ENCODE measurements around the gene IFRD2. TPM values are rescaled to one million over a fixed set of nuclear protein-coding genes. Genes with fewer than 3 reads are reported as not detected.
"Not testable (repeated sequence)": the region's sequence is repeated elsewhere in the genome, so short reads cannot be mapped to it uniquely, and the experiment has no call there.

The IFRD2 gene
- total RNA-seq, 2 donors from 2014 or later = 84.2 to 225 TPM

GRCh38 chr3:50275141-50275995 lies 16.9 kb downstream of the IFRD2 start:
- H3K4me1 Mint-ChIP-seq (ENCODE audit: low read depth in 2 of 2) = peaks cover 20 to 22% of the 10 kb centered on the region in 2 donors
- H3K9me3 Mint-ChIP-seq = no peaks in the 10 kb centered on the region
- ATAC-seq (no peak), DNase-seq (ENCODE audit: low spot score) (no peak)
- H3K4me3 Mint-ChIP-seq = peak overlapping the region; percentile 21
- H3K27ac Mint-ChIP-seq = no peak overlapping the region
- no peaks in the 10 kb centered on the region for H3K36me3 Mint-ChIP-seq
- H3K27me3 Mint-ChIP-seq = peaks cover 21 to 24% of the 10 kb centered on the region in 2 donors

- no peaks in the 10 kb centered on the region for H3K9me3 Mint-ChIP-seq
- no peaks in the 10 kb centered on the region for H3K36me3 Mint-ChIP-seq
- no peak for ATAC-seq
- peak overlapping the region; percentile 43 for H3K4me3 Mint-ChIP-seq
- H3K4me1 Mint-ChIP-seq (ENCODE audit: low read depth in 2 of 2) = peaks cover 20 to 22% of the 10 kb centered on the region in 2 donors
- peaks cover 21 to 24% of the 10 kb centered on the region in 2 donors for H3K27me3 Mint-ChIP-seq
- H3K27ac Mint-ChIP-seq = peak overlapping the region; percentile 14 to 76
- peak; percentile 79 for DNase-seq (ENCODE audit: low spot score)
Measured at GRCh38 chr3:50274371-50275104, 17.7 kb downstream of the IFRD2 start.

DNA sequence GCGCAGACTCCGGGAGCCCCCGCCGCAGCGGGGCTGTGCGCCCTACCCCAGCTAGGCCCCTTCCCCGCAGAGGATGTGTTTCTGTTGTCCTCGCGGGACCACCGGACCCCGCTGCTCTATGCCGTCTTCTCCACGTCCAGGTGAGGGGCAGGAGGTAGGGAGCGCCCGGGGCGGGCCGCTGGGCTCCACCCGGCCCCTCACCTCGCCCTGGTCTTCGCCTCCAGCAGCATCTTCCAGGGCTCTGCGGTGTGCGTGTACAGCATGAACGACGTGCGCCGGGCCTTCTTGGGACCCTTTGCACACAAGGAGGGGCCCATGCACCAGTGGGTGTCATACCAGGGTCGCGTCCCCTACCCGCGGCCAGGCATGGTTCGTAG lies 18.6 kb downstream of the IFRD2 start:
- peaks cover 20 to 22% of the 10 kb centered on the region in 2 donors for H3K4me1 Mint-ChIP-seq (ENCODE audit: low read depth in 2 of 2)
- no peak overlapping the region for H3K27ac Mint-ChIP-seq
- no peaks in the 10 kb centered on the region for H3K36me3 Mint-ChIP-seq
- DNase-seq (ENCODE audit: low spot score) = no peak
- H3K4me3 Mint-ChIP-seq = peak overlapping the region; percentile 43
- ATAC-seq = no peak
- H3K27me3 Mint-ChIP-seq = peaks cover 21 to 24% of the 10 kb centered on the region in 2 donors
- H3K9me3 Mint-ChIP-seq = no peaks in the 10 kb centered on the region

- Mint-ChIP-seq H3K4me1 (ENCODE audit: low read depth in 2 of 2) (peaks cover 20 to 22% of the 10 kb centered on the region in 2 donors), H3K36me3 (no peaks in the 10 kb centered on the region), H3K4me3 (peak overlapping the region; percentile 82), H3K27me3 (peaks cover 21 to 24% of the 10 kb centered on the region in 2 donors), H3K9me3 (no peaks in the 10 kb centered on the region), H3K27ac (no peak overlapping the region)
- peak; percentile 90 for DNase-seq (ENCODE audit: low spot score)
- peak; percentile 90 to 92 for ATAC-seq
Measured at GRCh38 chr3:50272911-50273688, 19.1 kb downstream of the IFRD2 start.

DNA sequence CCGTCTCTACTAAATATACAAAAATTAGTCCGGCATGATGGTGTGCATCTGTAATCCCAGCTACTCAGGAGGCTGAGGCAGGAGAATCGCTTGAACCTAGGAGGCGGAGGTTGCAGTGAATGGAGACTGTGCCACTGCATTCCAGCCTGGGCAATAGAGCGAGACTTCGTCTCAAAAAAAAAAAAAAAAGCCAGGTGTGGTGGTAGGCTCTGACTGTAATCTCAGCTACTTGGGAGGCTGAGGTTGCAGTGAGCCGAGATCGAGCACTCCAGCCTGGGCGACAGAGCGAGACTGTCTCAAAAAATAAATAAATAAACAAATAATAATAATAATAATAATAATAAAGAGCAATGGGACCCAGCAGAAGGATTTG lies 19.7 kb downstream of the IFRD2 start:
- H3K27ac Mint-ChIP-seq; H3K9me3 Mint-ChIP-seq; H3K4me3 Mint-ChIP-seq; DNase-seq (ENCODE audit: low spot score); ATAC-seq; H3K36me3 Mint-ChIP-seq: not testable (repeated sequence)
- Mint-ChIP-seq H3K4me1 (ENCODE audit: low read depth in 2 of 2) (peaks cover 20 to 22% of the 10 kb centered on the region in 2 donors), H3K27me3 (peaks cover 19 to 24% of the 10 kb centered on the region in 2 donors)

- ATAC-seq = no peak
- Mint-ChIP-seq H3K36me3 (no peaks in the 10 kb centered on the region), H3K27ac (peak overlapping the region in 1 of 2 donors; percentile 77), H3K4me3 (no peak overlapping the region), H3K27me3 (peaks cover 19 to 24% of the 10 kb centered on the region in 2 donors), H3K4me1 (ENCODE audit: low read depth in 2 of 2) (peaks cover 20 to 22% of the 10 kb centered on the region in 2 donors), H3K9me3 (no peaks in the 10 kb centered on the region)
- DNase-seq (ENCODE audit: low spot score) = no peak
Measured at GRCh38 chr3:50271314-50271936, 20.8 kb downstream of the IFRD2 start.

DNA sequence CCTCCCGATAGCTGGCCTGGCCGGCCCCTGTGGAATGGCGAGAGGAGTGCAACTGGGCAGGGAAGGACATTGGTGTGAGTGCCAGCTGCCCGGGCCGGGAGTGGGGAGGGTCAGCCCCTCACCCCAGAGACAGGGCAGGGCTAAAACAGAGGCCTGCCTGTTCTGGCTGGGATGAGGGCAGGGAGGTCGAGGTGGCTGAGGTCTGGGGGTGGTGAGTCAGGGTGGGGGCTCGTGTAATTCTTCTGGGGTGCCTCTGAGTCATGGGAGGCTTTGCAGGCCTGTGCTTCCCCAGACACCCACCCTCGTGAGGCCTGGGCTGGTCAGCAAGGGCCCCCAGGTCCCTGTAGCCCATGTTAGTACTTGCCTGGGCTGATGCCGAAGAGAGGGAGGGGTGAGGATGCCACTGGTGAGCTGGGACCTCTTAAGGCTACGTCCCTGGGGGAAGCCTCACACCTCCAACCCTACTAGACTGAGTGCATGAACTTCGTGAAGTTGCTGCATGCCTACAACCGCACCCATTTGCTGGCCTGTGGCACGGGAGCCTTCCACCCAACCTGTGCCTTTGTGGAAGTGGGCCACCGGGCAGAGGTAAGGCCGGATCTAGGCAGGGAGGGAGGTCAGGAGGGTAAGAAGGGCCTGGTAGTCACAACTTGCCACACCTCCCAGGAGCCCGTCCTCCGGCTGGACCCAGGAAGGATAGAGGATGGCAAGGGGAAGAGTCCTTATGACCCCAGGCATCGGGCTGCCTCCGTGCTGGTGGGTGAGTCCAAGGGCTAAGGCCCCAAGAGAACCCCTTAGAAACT lies 21.6 kb downstream of the IFRD2 start:
- Mint-ChIP-seq H3K9me3 (no peaks in the 10 kb centered on the region), H3K27me3 (peaks cover 15 to 19% of the 10 kb centered on the region in 2 donors), H3K36me3 (no peaks in the 10 kb centered on the region), H3K27ac (no peak overlapping the region), H3K4me1 (ENCODE audit: low read depth in 2 of 2) (peaks cover 16 to 17% of the 10 kb centered on the region in 2 donors), H3K4me3 (no peak overlapping the region)
- ATAC-seq (no peak), DNase-seq (ENCODE audit: low spot score) (no peak)

DNA sequence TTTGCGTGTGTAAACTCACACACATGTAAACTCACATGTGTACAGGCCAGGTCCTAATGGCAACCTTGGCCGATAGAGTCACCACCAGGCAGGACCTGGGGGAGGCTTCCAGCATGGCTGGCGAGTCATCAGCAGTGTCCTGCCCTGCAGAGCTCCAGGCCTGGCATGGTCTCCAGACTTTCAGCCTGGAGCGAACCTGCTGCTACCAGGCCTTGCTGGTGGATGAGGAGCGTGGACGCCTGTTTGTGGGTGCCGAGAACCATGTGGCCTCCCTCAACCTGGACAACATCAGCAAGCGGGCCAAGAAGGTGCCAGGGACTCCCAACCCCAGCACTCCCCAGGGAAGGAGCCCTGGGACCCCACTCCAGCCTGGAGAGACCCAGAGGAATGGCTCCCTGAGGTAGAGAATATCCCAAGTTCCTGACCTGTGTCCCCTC lies 22.2 kb downstream of the IFRD2 start:
- Mint-ChIP-seq H3K4me1 (ENCODE audit: low read depth in 2 of 2) (peaks cover 13 to 16% of the 10 kb centered on the region in 2 donors), H3K9me3 (no peaks in the 10 kb centered on the region), H3K27me3 (peaks cover 12 to 14% of the 10 kb centered on the region in 2 donors), H3K27ac (no peak overlapping the region), H3K4me3 (no peak overlapping the region), H3K36me3 (no peaks in the 10 kb centered on the region)
- no peak for DNase-seq (ENCODE audit: low spot score)
- ATAC-seq = no peak

- Mint-ChIP-seq H3K36me3 (no peaks in the 10 kb centered on the region), H3K4me1 (ENCODE audit: low read depth in 2 of 2) (peaks cover 11 to 13% of the 10 kb centered on the region in 2 donors), H3K27me3 (peaks cover 10 to 12% of the 10 kb centered on the region in 2 donors), H3K4me3 (no peak overlapping the region), H3K27ac (no peak overlapping the region), H3K9me3 (no peaks in the 10 kb centered on the region)
- DNase-seq (ENCODE audit: low spot score) = no peak
- no peak for ATAC-seq
Measured at GRCh38 chr3:50269460-50269859, 22.8 kb downstream of the IFRD2 start.

GRCh38 chr3:50268703-50269451 lies 23.4 kb downstream of the IFRD2 start, which contains the start of gene SEMA3B:
TSS of gene SEMA3B (plus strand) at chr3:50269147. CDS start at chr3:50269241, 94 bp downstream.
- ATAC-seq = no peak
- H3K4me3 Mint-ChIP-seq = no peak within 1 kb of the TSS
- peaks cover 5 to 7% of the 10 kb centered on the region in 2 donors for H3K27me3 Mint-ChIP-seq
- peaks cover 6 to 11% of the 10 kb centered on the region in 2 donors for H3K4me1 Mint-ChIP-seq (ENCODE audit: low read depth in 2 of 2)
- DNase-seq (ENCODE audit: low spot score) = no peak
- H3K27ac Mint-ChIP-seq = no peak within 1 kb of the TSS
- H3K36me3 Mint-ChIP-seq = no peaks in the 10 kb centered on the region
- H3K9me3 Mint-ChIP-seq = no peaks in the 10 kb centered on the region

- Mint-ChIP-seq H3K27ac (no peak overlapping the region), H3K4me1 (ENCODE audit: low read depth in 2 of 2) (peaks cover 6 to 11% of the 10 kb centered on the region in 2 donors), H3K9me3 (no peaks in the 10 kb centered on the region), H3K4me3 (no peak overlapping the region), H3K27me3 (peaks cover 5 to 6% of the 10 kb centered on the region in 2 donors), H3K36me3 (no peaks in the 10 kb centered on the region)
- ATAC-seq (no peak), DNase-seq (ENCODE audit: low spot score) (no peak)
Measured at GRCh38 chr3:50268276-50268675, 24.0 kb downstream of the IFRD2 start.
